GM23338 (cell line): ENCODE results near the gene USP36.

Experiments used
- CREB1 ChIP-seq: fragments of 250-450 bp; sonication (Bioruptor Pico); IDR thresholded peaks from 2 replicates; pipeline ENCODE4 v1.5.0; 2020; ENCODE audit warnings: low read depth, mild to moderate bottlenecking, moderate library complexity
- EZH2 ChIP-seq: fragments of 200-600 bp; sonication (generic); IDR thresholded peaks from one replicate; pipeline ENCODE4 v1.8.0; 2017; ENCODE audit warnings: antibody characterized with exemption, mild to moderate bottlenecking, low read depth; ENCODE audit not compliant: unreplicated experiment
- EZH2phosphoT487 ChIP-seq: fragments of 200-600 bp; sonication (generic); IDR thresholded peaks from one replicate; pipeline ENCODE4 v1.8.1; 2018; ENCODE audit warnings: antibody characterized with exemption; ENCODE audit not compliant: unreplicated experiment
- POLR2AphosphoS5 ChIP-seq: IDR thresholded peaks from 2 replicates; pipeline ENCODE4 v1.6.1; 2016; ENCODE audit warnings: antibody characterized with exemption, low read depth
- REST ChIP-seq: IDR thresholded peaks from one replicate; pipeline ENCODE4 v1.6.1; 2018; ENCODE audit warnings: antibody characterized with exemption; ENCODE audit not compliant: unreplicated experiment
- TF ChIP-seq, protein P1 (sequence below), 2 experiments: fragments of 200-600 bp in 1 of 2; sonication (generic) in 1 of 2; conservative IDR thresholded peaks; 2 replicates each; pipeline versions ENCODE4 v1.5.1 to v1.6.1; 2016 to 2017; ENCODE audit warnings: antibody characterized with exemption in 2 of 2, low read depth in 2 of 2, mild to moderate bottlenecking in 2 of 2, moderate library complexity in 1 of 2

GRCh38 chr17:78872486-78872885 is 31.9 kb upstream of the USP36 start:
- TF ChIP-seq POLR2AphosphoS5 (no peak), EZH2 (no peak), EZH2phosphoT487 (no peak), REST (no peak), CREB1 (CRISPR knock-in tag) (no peak)
- TF ChIP-seq, protein P1, sequence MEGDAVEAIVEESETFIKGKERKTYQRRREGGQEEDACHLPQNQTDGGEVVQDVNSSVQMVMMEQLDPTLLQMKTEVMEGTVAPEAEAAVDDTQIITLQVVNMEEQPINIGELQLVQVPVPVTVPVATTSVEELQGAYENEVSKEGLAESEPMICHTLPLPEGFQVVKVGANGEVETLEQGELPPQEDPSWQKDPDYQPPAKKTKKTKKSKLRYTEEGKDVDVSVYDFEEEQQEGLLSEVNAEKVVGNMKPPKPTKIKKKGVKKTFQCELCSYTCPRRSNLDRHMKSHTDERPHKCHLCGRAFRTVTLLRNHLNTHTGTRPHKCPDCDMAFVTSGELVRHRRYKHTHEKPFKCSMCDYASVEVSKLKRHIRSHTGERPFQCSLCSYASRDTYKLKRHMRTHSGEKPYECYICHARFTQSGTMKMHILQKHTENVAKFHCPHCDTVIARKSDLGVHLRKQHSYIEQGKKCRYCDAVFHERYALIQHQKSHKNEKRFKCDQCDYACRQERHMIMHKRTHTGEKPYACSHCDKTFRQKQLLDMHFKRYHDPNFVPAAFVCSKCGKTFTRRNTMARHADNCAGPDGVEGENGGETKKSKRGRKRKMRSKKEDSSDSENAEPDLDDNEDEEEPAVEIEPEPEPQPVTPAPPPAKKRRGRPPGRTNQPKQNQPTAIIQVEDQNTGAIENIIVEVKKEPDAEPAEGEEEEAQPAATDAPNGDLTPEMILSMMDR (conservative IDR thresholded peaks at IDR 0.05; ENCODE audit: low read depth in 2 of 2) = no peak
